SIG-M5 (cell line): ENCODE data around the gene NR0B1.

Experiments used
- DNase-seq: peaks from one replicate; lab custom pipeline; 2025; lab: John Stamatoyannopoulos, UW

The NR0B1 gene, protein sequence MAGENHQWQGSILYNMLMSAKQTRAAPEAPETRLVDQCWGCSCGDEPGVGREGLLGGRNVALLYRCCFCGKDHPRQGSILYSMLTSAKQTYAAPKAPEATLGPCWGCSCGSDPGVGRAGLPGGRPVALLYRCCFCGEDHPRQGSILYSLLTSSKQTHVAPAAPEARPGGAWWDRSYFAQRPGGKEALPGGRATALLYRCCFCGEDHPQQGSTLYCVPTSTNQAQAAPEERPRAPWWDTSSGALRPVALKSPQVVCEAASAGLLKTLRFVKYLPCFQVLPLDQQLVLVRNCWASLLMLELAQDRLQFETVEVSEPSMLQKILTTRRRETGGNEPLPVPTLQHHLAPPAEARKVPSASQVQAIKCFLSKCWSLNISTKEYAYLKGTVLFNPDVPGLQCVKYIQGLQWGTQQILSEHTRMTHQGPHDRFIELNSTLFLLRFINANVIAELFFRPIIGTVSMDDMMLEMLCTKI

DNA sequence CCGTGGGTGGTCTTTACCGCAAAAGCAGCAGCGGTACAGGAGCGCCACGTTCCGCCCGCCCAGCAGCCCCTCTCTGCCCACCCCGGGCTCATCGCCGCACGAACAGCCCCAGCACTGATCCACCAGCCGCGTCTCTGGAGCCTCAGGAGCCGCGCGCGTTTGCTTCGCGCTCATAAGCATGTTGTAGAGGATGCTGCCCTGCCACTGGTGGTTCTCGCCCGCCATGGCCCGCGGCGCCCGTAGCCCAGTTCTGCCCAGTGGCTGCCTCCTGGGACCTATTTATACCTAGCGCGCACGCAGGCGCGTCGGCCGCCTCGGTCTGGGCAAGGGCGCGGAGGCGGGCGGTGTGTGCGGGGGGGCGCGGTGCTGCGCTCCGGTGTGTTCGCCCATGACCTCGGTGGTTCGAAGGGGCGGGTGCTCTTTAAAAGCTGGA lies at the start of gene NR0B1:
NR0B1 (minus strand) TSS at position 252 of the 433 bp plus-strand sequence; CDS start at position 225, 27 bp downstream.
- DNase-seq: no peak

DNA sequence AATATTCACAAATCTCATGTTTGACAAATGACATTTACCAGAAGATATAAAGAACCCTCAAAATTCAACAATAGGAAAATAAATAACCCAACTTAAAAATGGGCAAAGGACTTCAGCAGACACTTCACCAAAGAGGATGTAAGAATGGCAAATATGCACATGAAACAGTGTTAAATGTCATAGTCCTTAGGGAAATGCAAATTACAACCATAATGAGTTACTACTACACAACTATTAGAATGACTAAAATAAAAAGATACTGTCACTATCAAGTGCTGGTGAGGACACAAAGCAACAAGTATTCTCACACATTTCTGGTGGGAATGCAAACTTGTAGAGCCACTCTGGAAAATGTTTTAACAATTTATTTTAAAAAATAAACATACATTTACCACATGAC lies 40.8 kb upstream of the NR0B1 start:
- DNase-seq: no peak

DNA sequence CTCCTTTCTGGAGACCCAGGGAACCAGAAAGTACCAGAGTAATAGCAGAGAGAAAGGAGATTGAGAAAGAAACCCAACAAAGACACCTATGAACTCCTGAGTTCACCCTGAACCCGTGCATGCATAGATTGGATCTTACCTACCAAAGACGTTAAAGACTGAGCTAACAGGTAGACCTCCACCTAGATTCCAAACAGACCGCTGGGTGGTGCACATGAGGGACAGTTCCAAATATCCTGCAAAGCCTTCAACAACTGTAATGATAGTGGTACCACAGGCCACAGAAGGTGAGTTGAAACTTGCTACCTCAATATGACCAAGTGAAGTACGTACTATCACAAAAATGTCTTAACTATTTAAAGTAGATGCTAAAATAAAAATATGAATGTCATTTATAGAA lies 34.0 kb upstream of the NR0B1 start:
- no peak for DNase-seq

DNA sequence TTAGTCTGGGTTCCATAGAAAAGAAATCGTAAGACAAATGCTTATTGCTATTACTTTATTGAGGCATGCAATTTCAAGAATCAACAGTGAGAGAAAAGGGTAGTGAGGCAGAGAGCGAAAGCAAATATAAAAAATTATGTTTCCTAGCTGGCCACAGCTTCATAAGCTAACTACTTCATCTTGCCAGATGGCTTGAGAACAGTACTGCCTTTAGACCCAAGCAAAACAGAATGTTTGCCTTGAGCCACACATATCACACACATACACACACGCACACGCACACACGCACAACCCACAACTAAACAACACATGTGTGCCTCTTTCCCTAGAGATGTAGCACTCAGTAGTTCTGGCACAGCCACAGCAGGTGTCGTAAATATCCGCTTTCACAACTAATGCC lies 31.6 kb upstream of the NR0B1 start:
- DNase-seq: no peak

DNA sequence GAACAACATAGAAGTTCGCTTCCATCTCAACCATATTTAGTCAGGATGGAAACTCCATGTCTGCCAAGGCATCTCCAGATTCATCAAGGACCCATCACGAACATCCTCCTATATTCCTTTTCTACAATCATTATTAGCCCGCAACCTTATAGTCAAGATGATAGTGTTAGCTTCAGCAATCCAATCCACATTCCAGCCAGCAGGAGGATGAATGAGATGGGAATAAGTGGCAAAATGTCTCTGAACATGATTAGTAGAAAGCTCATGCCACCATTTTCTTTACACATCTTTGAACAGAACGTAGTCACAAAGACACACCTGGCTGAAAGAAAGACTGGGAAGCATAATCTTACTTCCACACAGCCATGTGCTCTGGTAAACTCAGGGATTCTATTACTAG lies 18.6 kb upstream of the NR0B1 start:
- DNase-seq: no peak

DNA sequence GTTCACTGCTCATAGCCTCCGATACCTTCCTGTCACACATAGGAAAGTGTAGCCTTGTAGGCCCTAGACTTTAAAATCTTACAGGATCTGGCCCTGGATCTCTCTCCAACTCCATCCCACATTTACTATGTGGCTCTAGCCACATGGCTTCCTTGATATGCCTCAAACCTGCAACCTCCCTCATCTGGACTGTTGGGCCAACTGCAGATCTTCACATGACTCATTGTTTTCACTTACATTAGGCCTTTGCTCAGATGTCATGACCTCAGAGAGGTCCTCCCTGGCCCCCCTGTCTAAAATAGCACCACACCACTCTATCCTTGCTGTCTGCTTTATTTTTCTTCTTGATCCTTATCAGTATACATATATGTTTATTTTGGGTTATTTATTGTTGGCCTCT lies 8.1 kb upstream of the NR0B1 start:
- DNase-seq: no peak

DNA sequence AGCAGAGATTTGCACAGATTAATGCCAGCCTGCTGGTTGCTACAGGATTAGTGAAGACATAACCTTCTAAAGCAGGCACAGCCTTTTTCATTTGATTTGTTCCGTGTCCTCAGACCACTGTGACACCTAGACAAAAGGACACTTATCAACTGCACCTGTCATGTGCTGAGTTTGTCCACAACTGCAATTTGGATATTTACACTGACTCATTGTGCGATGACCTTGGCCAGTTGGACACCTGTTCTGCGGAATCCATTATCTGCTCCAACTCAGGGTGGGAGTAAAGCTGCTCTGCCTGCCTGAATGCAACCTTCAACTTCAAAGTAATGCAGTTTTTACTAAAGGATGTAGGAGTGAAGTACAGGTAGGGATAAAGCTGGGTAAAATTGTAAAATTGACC lies 4.1 kb upstream of the NR0B1 start:
- DNase-seq: no peak

DNA sequence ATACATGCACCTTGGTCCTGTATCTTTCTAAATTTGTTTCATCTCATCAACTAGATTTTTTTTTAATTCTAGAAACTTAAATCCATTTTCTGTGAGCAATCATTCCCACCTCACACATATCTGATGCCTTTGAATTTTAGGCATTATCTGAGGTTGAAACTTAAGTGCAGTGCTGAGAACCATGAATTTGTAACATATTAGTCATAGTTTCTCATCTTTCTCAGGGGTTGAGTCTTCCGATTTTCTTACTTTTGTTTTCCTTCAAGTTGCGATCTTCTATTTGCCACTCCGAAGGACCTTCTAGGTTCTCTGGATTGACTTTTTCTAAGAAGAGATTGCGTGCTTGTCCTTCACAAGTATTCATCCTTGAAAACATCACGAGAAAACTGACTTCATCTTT lies 3.7 kb upstream of the NR0B1 start:
- DNase-seq: no peak

DNA sequence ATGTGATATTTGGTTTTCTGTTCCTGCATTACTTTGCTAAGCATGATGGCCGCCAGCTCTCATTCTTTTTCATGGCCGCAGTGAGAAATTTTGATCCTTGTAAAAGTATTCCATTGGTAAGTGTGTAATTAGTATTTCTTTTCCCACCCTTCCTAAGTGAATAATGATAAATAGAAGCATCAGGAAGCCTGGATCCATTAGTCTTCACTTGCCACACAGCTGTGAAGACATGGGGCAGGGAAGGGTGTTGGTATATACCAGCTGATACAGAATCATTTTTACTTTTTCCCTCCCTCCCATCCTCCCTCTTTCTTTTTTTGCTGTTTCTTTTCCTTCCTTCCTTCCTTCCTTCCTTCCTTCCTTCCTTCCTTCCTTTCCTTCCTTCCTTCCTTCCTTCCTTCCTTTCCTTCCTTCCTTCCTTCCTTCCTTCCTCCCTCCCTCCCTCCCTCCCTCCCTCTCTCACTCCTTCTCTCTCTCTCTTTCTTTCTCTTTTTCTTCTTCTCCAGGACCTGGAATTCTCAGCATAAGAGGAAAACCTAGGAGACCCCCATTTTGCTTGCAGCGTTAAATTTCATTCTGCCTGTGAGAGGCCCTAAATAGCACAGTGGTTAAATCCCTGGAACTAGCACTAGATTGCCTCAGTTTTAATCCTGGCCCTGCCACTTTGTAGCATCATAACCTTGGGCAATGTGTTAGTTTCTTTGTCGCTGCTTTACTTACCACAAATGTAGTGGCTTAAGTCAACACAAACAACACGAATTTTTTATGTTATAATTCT lies 1.4 kb upstream of the NR0B1 start:
- no peak for DNase-seq

DNA sequence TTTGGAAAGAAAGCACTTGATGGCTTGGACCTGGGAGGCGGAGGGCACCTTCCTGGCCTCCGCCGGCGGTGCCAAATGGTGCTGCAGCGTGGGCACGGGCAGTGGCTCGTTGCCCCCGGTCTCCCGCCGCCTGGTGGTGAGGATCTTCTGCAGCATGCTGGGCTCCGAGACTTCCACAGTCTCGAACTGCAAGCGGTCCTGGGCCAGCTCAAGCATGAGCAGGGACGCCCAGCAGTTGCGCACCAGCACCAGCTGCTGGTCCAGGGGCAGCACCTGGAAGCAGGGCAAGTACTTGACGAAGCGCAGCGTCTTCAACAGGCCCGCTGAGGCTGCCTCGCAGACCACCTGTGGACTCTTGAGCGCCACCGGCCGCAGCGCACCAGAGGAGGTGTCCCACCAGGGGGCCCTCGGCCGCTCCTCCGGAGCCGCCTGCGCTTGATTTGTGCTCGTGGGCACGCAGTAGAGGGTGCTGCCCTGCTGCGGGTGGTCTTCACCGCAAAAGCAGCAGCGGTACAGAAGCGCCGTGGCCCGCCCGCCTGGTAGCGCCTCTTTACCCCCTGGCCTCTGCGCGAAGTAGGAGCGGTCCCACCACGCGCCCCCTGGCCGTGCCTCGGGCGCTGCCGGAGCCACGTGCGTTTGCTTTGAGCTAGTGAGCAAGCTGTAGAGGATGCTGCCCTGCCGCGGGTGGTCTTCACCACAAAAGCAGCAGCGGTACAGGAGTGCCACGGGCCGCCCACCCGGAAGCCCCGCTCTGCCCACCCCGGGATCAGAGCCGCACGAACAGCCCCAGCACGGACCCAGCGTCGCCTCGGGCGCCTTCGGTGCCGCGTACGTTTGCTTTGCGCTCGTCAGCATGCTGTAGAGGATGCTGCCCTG lies 689 bp downstream of the NR0B1 start:
- DNase-seq: no peak

DNA sequence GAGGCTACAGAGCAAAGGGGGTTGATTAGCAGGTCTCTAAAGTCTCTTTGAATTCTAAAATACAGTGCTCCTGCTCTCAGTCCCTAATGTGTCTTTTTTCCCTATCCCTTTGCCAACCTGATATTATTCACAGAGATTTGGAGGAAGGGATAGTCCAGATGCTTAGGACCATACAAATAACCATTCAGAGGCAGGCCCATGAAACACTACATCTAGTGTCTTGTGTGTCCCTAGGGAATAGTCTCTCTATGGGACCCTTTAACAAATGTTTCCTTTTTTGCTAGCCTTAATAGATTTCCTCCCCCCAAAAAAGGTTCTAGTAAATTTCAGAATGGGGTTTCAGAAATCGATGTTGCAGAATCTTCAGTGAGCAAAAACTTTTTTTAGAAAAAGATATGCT lies 1.7 kb downstream of the NR0B1 start:
- DNase-seq: no peak

DNA sequence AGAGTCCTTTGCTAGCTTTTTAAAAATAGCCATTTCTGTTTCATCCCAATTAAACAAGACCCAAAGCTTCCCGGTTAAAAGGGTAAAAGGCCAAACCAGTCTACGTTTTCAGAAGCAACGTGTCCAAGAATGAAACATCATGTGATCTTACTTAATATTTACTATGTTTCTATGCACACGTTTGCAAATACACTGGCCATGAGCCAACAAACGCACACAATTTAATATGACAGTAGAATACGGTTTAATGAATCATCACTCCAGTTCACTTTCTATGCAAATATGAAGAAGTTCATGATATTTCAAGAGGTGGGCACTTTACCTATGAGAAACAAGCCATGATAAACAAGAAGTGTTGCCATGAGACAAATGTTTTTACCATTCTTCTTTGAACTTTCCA lies 4.3 kb downstream of the NR0B1 start:
- DNase-seq: no peak

DNA sequence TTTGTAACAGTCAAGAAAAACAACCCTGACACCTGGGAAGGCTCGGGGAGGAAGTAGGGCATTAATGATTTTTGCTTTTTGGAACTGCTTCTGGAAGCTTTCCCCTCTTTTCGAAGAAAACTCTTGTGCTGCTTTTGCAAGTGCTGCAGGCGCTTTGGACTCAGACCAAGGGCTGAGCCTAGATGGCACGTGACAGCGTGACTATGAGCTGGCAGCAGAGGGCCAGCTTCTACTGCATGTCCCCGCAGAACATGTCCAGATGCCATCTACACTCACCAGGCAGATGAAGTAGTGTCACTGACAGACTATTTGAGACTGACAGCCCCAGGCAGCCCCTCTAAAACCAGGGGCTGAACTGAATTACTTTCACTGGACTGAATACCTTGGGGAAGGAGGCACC lies 6.2 kb downstream of the NR0B1 start:
- DNase-seq: no peak

DNA sequence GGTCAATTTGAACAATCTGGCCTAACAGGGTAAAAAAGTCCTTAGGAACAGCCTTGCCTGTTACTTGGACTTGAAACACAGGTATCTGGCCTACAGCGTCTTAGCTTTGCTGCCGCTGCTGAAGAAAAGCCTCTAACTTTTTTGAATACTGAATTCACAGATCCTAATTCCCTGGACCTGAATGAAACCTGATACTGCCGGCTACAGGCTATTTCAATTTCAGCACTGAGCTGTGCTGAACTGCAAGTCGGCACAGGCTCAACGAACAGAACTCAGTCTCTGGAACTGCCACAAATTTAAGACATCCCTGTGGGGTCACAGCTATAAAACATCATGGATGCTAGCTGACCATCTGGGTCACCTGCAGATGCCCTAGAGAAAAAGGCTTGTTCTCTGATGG lies 7.2 kb downstream of the NR0B1 start:
- DNase-seq: no peak

DNA sequence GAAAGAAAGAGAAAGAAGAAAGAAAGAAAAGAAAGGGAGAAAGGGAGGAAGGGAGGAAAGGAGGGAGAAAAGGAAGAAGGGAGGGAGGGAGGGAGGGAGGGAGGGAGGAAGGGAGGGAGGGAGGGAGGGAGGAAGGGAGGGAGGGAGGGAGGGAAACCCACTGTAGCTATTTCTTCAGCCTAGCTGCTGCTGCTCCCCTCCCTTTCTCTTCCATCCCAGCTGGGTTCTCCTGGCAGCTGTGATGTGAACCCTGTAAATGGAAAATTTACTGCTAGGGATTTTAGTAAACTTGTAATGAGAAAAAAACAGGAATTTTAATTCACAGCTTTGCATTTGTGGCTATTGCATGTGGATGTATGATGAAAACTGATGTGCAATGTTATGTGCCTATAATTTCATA lies 8.0 kb downstream of the NR0B1 start:
- no peak for DNase-seq

DNA sequence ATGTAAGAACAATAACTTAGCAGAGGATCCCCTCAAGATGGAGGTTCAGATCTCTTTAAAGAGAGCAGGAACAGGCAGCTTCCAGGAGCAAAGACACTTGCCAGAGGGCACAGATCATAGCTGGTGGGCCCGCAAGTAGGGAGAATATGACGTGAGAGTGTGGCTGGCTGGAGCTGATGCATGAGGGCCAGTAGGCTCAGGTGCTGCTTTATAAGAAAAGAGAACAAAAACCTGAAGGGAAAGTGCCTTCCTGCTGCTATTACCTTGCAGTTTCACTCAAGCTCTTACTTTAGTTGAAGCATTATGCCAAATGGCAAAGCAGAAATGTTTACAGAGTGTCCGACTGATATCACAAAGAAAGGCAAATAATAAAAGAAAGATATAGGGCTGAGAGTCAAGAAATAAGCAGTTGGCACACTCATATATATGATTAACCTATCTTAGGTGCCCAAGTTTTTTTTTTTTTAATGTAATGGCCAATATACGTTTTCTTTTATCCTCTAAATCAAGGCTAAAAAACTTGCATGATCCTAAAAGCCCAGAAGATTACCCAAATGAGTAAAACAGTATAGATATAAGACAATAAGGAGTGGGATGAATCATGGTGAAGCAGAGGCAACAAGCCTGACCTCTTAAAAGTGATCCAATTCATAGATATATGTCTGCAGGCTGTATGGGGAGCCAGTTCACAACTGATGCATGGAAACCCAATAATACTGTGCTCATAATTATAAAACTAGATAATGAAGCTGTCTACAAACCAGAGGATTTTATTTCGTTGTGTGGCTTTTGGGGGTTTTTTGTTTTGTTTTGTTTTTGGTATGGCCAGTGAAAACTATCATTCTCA lies 12.6 kb downstream of the NR0B1 start:
- DNase-seq: no peak

DNA sequence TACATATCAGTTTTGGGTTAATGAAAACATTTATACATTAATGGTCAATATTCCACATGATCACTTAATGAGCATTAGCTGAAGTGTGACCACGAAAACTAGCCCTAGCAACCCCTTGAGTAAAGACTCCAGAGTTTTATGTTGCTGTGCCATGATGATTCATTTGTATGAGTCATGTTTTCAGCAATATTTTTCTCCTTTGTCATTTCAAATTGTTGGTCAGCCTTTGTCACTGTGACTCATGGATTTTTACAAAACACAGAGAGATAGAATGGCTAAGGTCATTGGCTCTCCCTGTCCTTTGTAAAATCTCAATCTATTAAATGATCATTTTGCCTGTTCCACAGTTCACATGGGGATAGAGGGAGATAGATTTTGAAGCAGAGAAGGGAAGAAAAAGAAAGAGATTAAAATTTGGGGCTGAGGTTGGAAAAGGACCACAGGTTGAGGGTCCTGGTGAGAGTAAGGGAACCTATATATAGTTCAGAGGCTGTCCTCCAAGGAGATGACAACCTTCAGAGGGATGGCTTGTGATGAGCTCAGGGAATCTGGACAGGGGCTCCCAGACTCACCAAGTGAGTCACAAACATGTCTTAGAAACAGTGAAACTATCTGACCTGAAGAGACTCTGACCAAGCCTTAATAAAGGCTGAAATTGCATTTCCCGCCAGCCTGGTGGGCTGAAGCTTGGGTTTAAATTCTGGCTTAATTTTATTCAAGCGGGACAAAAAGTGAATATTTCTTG lies 25.6 kb downstream of the NR0B1 start:
- DNase-seq: no peak

DNA sequence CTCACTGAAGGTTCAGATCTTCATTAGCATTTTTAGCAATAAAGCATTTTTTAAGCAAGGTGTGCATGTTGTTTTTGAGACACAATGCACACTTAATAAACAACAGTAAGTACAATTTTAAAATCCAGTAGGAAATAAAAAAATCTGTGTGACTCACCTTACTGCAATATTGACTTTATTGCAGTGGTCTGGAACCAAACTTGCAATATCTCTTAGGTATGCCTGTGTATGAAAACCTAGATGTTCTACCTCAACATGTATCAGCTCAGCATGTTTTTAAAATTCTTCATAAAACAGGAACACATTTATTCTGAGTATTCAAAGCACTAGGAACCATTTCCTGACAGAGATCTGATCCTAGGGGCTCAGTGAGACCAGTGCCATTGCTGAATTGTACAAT lies 26.7 kb downstream of the NR0B1 start:
- no peak for DNase-seq

DNA sequence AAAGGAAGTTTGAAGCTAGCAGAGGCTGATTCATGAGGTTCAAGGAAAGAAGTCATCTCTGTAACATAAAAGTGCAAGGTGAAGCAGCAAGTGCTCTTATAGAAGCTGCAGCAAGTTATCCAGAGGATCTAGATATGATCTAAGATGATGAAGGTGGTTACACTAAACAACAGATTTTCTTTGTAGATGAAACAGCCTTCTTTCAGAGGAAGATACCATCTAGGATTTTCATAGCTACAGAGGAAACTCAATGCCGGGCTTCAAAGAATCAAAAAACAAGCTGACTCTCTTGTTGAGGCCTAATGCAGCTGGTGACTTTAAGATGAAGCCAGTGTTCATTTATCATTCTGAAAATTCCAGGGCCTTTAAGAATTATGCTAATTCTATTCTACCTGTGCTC lies 28.8 kb downstream of the NR0B1 start:
- no peak for DNase-seq

DNA sequence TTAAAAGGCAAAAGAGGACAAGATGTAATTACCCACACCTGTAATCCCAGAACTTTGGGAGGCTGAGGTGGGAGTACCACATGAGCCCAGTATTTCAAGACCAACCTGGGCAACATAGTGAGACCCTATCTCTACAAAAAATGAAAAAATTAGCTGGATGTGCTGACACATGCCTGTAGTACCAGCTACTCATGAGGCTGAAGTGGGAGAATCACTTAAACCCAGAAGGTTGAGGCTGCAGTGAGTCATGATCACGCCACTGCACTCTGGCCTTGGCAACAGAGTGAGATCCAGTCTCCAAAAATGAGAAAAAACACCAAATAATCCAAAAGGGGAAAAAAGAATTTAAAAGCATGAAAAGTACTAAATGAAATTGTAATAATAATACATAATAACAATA lies 30.8 kb downstream of the NR0B1 start:
- DNase-seq: no peak

DNA sequence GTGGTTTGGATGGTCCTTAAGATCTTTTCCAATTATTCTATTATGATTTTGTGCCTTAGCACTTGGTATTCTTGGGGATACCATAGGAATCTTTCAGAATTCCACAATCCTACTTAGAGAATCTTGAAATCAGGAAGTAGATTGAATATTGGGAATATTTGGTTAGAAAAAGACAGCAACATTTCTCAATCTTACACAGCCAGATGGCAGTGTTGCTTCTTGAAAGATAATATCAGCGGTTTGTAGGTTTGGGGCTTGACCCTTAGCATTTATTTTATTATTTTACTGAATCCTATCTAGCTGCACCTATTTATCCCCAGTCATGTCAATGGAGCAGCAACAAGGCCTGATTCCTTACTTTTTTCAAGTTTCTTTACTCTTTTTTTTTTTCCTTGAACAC lies 33.7 kb downstream of the NR0B1 start:
- DNase-seq: no peak
